Activated CD4-positive, alpha-beta memory T cell treated with anti-CD3 and anti-CD28 coated beads for 36 hours (primary cell): ENCODE measurements around the gene FLOT2. TPM values are rescaled to one million over a fixed set of nuclear protein-coding genes. Genes with fewer than 3 reads are reported as not detected.
"Not testable (repeated sequence)": the region's sequence is repeated elsewhere in the genome, so short reads cannot be mapped to it uniquely, and the experiment has no call there.

Source experiments
- CTCF ChIA-PET: fragments of 350-600 bp; sonication (Branson Sonifier 250); formaldehyde crosslinking; loops from one replicate; lab custom pipeline; 2021; ENCODE audit warnings: antibody characterized with exemption, inconsistent platforms; lab: Charles Lee
- POLR2A ChIA-PET: fragments of 350-600 bp; sonication (Branson Sonifier 250); formaldehyde crosslinking; loops from one replicate; lab custom pipeline; 2021; ENCODE audit warnings: antibody characterized with exemption; lab: Charles Lee
- DNase-seq: peaks from one replicate; pipeline ENCODE4 v3.0.0-alpha.2; 2020
- H3K27ac Mint-ChIP-seq: one replicate; pipeline ENCODE4 v1.8.0; 2021; ENCODE audit warnings: mixed read lengths
- H3K27me3 Mint-ChIP-seq: one replicate; pipeline ENCODE4 v1.8.0; 2021; ENCODE audit warnings: mixed read lengths
- H3K36me3 Mint-ChIP-seq: one replicate; pipeline ENCODE4 v1.8.0; 2021; ENCODE audit warnings: mixed read lengths
- H3K4me1 Mint-ChIP-seq: one replicate; pipeline ENCODE4 v1.8.0; 2021; ENCODE audit warnings: low read depth, mixed read lengths
- H3K4me3 Mint-ChIP-seq: one replicate; pipeline ENCODE4 v1.8.0; 2021; ENCODE audit warnings: mild to moderate bottlenecking, mixed read lengths
- H3K9me3 Mint-ChIP-seq: one replicate; pipeline ENCODE4 v1.8.0; 2021; ENCODE audit warnings: mixed read lengths
- intact Hi-C: fragments of 100-400 bp; cut with micrococcal nuclease; formaldehyde crosslinking; loops from one replicate; pipeline ENCODE4 v1.15.1; 2023
- total RNA-seq, 2 experiments: library from RNA; stranded (reverse); gene quantifications; one replicate each; pipeline ENCODE4 v1.2.3, GENCODE V29; 2021

FLOT2 gene
- total RNA-seq, 2 experiments from 2014 or later, result 110 to 118 TPM

DNA sequence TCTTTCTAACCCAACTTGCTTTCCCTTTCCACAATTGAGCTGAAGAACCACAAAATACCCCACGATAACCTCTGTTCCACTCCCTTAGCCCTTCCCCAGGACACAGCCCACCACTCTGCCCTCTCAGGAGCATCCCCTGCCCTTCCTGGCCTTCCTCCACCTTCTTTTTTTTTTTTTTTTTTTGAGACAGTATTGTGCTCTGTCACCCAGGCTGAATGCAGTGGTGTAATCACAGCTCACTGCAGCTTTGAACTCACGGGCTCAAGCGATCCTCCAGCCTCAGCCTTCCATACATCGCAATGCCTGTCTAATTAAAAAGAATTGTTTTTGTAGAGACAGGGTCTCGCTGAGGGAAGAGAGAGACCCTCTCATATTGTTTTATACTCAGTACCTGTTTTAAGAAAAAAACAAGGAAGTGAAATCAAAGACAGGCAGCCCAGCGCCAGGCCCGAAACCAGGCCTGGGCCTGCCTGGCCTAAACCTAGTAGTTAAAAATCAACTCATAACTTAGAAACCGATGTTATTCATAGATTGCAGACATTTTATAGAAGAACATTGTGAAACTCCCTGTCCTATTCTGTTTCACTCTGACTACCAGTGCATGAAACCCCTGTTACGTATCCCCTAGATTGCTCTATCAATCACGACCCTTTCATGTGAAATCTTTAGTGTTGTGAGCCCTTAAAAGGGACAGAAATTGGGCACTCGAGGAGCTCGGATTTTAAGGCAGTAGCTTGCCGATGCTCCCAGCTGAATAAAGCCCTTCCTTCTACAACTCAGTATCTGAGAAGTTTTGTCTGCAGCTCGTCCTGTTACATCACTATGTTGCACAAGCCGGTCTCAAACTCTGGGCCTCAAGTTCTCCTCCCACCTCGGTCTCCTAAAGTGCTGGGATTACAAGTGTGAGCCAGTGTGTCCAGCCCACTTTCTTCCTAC lies 4.0 kb downstream of the FLOT2 start:
- peaks cover 13% of the 10 kb centered on the region for H3K36me3 Mint-ChIP-seq
- peak; percentile 71 for DNase-seq
- H3K27ac Mint-ChIP-seq, result peak overlapping the region; percentile 99
- intact Hi-C loops, result loop anchor here (1.0 kb wide), 2 partner anchors 17 to 33 kb away; no protein-coding TSS in a partner anchor
- not testable (repeated sequence) for H3K27me3 Mint-ChIP-seq, H3K9me3 Mint-ChIP-seq
- H3K4me3 Mint-ChIP-seq, result peak overlapping the region; percentile 70
- POLR2A ChIA-PET, result interaction anchor here (1.0 to 1.8 kb wide), 5 partner anchors 8 to 166 kb away, joined by 4 to 10 read pairs (median 5); partner anchors contain the start of genes PHF12 and TLCD1
- CTCF ChIA-PET, result interaction anchor here (0.6 to 3.0 kb wide), 13 partner anchors 9 to 171 kb away, joined by 3 to 17 read pairs (median 4); partner anchors contain the start of genes DHRS13 and TLCD1
- H3K4me1 Mint-ChIP-seq, result peaks cover 64% of the 10 kb centered on the region

DNA sequence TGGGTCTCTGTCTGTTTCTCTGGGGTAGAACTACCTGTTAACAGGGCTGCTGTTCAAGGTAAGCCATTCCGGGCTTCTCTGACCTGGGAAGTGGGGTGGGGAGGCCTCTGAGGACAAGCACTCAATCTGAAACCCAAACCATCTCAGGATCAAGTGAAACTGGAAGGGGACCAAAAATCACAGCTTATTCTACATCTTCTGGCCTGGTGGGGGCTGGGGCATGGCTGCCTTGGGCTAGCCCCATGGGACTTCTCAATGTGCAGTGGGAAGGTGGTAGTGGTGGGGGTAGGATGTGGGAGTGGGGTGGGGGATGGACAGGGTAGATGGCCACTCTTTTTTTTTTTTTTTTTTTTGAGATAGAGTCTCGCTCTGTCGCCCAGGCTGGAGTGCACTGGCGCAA lies 5.5 kb downstream of the FLOT2 start:
- no peak overlapping the region for H3K4me3 Mint-ChIP-seq

DNA sequence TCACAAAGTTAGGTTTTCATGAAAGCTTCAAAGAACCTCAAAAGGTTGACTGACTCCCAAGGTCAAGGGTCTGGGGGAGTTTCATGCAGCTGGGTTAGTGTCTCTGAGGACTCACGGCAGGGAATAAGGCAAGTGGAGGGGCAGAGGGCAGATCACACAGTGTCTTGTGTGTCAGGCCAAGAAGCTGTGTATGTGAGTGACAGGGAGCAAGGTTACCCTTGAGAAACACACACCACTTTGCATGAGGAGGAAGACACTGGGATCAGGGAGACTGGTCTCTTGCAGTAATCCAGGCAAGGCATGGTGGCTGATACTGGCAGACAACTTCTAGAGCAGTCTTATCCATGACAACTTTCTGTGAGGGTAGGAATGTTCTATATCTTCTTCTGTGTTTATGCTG lies 6.3 kb downstream of the FLOT2 start:
- CTCF ChIA-PET, result interaction anchor here (0.6 to 2.6 kb wide), 4 partner anchors 12 to 348 kb away, joined by 3 to 17 read pairs (median 3); partner anchors contain the start of gene DHRS13
- intact Hi-C loops, result no loop called here
- POLR2A ChIA-PET, result no interaction called here
- DNase-seq, result no peak
- Mint-ChIP-seq H3K9me3 (no peaks in the 10 kb centered on the region), H3K27me3 (no peaks in the 10 kb centered on the region), H3K36me3 (peaks cover 7% of the 10 kb centered on the region), H3K27ac (peak overlapping the region; percentile 82), H3K4me3 (no peak overlapping the region), H3K4me1 (peaks cover 54% of the 10 kb centered on the region)

More for the DNA sequence above, 5.5 kb downstream of the FLOT2 start:
- H3K27ac Mint-ChIP-seq, result peak overlapping the region; percentile 82
- H3K27me3 Mint-ChIP-seq, result no peaks in the 10 kb centered on the region
- POLR2A ChIA-PET, result interaction anchor here (0.9 to 1.5 kb wide), 2 partner anchors 9 to 43 kb away, joined by 3 to 5 read pairs; no protein-coding TSS in a partner anchor
- CTCF ChIA-PET, result interaction anchor here (0.6 to 3.0 kb wide), 4 partner anchors 11 to 142 kb away, joined by 3 to 17 read pairs (median 8); partner anchors contain the start of gene DHRS13
- intact Hi-C loops, result no loop called here
- peaks cover 56% of the 10 kb centered on the region for H3K4me1 Mint-ChIP-seq
- no peaks in the 10 kb centered on the region for H3K9me3 Mint-ChIP-seq
- no peak for DNase-seq
- H3K36me3 Mint-ChIP-seq, result peaks cover 11% of the 10 kb centered on the region

DNA sequence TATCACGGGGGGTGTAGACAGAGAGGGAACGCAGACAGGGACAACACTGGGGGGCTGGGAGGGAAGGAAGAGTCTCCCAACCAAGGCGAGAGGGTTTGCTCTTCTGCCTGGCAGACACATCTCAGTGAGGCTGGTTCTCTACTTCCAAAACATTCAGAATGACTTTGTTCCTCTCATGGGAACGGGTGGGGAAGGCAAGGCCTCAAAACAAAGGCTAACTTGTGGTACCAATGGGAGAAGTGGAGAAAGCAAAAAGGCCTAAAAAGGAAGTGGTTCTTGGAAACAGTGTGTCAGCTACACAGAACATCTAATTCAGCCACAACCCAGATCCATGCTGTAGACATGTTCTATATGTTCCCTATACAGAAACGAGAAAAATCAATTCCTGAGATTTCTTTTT lies 7.5 kb downstream of the FLOT2 start:
- H3K9me3 Mint-ChIP-seq, result no peaks in the 10 kb centered on the region
- ChIA-PET POLR2A (no interaction called here), CTCF (interaction anchor here (0.9 kb wide), 1 partner anchor 41 kb away, joined by 3 read pairs; no protein-coding TSS in a partner anchor)
- H3K4me3 Mint-ChIP-seq, result no peak overlapping the region
- intact Hi-C loops, result no loop called here
- no peaks in the 10 kb centered on the region for H3K27me3 Mint-ChIP-seq
- peaks cover 43% of the 10 kb centered on the region for H3K4me1 Mint-ChIP-seq
- peaks cover 11% of the 10 kb centered on the region for H3K36me3 Mint-ChIP-seq
- DNase-seq, result no peak
- H3K27ac Mint-ChIP-seq, result peak overlapping the region; percentile 77

DNA sequence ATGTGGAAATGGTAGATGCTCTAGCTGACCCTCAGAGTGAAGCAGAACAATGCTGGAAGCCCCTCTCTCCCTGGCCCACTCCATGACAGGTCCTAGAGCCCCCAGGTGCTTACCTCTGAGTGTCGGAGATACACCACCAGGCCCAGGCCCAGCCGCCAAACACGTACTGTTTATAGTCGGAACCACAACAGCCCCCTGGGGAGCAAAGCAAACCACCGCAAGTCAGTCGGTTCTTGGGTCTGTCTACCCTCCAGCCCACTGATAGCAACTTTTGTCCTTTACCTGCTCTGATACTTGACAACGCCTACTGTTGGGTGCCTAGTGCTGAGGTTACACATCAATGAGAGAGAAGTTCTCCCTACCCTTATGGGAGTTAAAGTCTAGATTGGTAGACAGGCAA lies 8.7 kb downstream of the FLOT2 start:
- no peak for DNase-seq
- ChIA-PET POLR2A (no interaction called here), CTCF (no interaction called here)
- H3K9me3 Mint-ChIP-seq, result no peaks in the 10 kb centered on the region
- H3K4me1 Mint-ChIP-seq, result peaks cover 38% of the 10 kb centered on the region
- H3K36me3 Mint-ChIP-seq, result peaks cover 12% of the 10 kb centered on the region
- H3K4me3 Mint-ChIP-seq, result no peak overlapping the region
- no peak overlapping the region for H3K27ac Mint-ChIP-seq
- no peaks in the 10 kb centered on the region for H3K27me3 Mint-ChIP-seq
- intact Hi-C loops, result no loop called here

DNA sequence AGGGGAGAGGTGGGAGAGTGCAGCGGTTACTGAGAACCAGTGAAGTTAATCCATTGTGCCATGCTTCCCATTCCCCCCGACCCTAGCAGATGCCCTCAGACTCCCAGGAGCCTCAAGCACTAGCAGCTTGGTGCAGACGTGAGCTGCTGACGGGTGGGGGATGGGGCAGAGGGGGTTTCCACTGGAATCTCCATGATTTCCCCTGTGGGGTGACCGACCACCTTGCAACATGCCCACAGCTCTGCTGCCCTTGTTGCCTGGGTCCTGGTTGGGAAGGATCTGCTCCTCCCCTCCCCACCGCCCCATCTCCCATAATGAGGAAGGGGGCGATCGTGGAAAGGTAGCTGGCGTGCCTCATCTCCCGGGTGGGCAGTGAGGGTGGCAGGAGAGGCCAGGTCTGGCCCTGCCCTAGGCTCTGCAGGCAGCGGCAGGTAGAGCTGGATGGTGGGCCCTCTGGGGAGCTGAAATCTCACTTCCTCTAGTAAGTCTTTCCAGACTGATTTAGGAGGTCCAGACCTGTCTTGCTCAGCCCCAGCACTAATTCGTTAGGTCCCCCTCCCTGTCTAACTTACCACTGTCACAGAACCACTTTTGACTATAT lies 9.6 kb downstream of the FLOT2 start:
- H3K36me3 Mint-ChIP-seq, result peaks cover 10% of the 10 kb centered on the region
- H3K4me3 Mint-ChIP-seq, result no peak overlapping the region
- CTCF ChIA-PET, result no interaction called here
- H3K27me3 Mint-ChIP-seq, result no peaks in the 10 kb centered on the region
- no peak overlapping the region for H3K27ac Mint-ChIP-seq
- POLR2A ChIA-PET, result no interaction called here
- H3K9me3 Mint-ChIP-seq, result no peaks in the 10 kb centered on the region
- intact Hi-C loops, result no loop called here
- DNase-seq, result no peak
- H3K4me1 Mint-ChIP-seq, result peaks cover 30% of the 10 kb centered on the region

DNA sequence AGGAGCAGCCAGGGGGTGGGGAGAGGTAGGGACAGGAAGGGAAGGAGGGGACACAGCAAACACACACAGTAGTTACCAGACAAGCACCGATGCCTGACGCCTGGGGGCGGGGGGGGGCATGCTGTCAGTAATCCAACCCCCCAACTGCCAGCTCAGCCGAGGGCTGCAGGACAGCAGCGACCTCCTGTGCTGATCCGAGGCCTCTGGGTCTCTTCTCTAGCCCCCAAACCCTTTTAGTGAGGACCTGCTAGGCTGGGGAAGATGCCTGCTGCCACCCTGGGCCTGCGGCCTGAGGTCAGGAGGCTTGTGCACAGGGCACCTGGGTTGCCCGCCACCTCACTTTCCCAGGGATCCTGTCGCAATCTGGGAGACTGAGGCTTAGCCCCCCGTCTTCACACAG lies 11.6 kb downstream of the FLOT2 start:
- POLR2A ChIA-PET, result no interaction called here

DNA sequence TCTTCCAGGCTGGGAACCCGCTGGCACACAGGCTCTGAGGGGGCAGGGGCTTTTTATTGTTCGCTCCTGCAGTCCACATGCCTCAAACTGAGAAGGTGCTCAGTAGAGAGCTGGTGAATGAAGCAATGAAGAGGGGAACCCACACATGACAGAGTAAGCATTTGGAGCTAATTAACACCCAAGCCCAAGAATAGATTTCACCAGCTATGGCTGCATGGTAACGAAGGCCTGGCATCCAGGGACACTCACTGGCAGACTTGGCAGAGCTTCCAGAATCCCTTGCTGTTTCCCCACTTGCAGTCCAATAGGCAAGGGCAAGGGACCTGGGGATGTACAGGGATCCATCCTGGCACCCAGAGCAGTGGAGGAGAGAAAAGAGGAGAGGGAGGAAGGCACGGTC lies 12.2 kb downstream of the FLOT2 start:
- peaks cover 21% of the 10 kb centered on the region for H3K36me3 Mint-ChIP-seq
- ChIA-PET CTCF (interaction anchor here (0.5 kb wide), 1 partner anchor 30 kb away, joined by 3 read pairs; no protein-coding TSS in a partner anchor), POLR2A (no interaction called here)
- peak overlapping the region; percentile 18 for H3K27ac Mint-ChIP-seq
- intact Hi-C loops, result no loop called here
- DNase-seq, result no peak
- no peak overlapping the region for H3K4me3 Mint-ChIP-seq
- H3K4me1 Mint-ChIP-seq, result peaks cover 8% of the 10 kb centered on the region
- no peaks in the 10 kb centered on the region for H3K9me3 Mint-ChIP-seq
- no peaks in the 10 kb centered on the region for H3K27me3 Mint-ChIP-seq

More for the DNA sequence above, 11.6 kb downstream of the FLOT2 start:
- CTCF ChIA-PET, result no interaction called here
- Mint-ChIP-seq H3K9me3 (no peaks in the 10 kb centered on the region), H3K27ac (no peak overlapping the region), H3K4me3 (no peak overlapping the region), H3K36me3 (peaks cover 19% of the 10 kb centered on the region), H3K27me3 (no peaks in the 10 kb centered on the region), H3K4me1 (peaks cover 12% of the 10 kb centered on the region)
- intact Hi-C loops, result no loop called here
- DNase-seq, result no peak

DNA sequence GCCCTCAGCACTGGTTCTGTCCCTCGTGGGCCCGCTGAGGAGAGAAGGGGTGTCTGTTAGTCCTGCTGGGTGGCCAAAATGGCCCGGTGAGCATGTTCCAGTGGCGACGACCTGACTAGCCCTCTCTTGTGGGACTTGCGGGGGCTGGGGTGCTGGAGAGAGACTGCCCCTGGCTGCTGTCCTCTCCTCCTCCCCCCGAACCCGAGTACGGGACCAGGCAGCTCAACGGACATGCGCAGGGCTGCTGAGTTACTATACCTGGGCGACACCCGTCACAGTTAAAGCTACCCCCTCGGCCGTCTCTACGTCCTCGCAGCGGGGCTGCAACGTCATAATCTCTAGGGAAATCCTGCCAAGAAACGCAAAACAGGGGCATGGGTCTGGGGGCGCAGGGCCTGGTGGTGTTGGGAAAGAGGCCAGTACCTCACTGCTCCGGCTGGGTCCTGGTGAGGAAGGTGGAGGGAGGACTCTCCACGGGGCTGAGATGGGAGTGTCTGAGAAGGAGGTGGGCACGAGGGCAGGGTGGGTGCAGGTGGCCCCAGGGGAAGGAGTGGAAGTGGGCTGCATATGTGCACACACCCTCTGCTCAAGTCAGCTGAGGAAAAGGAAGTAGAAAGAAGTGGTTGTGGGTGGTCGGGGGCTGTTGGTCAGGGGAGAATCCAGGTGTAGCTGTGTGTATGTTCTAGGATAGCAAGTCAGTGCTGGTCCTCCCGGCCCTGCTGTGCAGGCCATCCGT lies 13.4 kb downstream of the FLOT2 start:
- no peak overlapping the region for H3K4me3 Mint-ChIP-seq
- no peaks in the 10 kb centered on the region for H3K27me3 Mint-ChIP-seq
- ChIA-PET CTCF (interaction anchor here (0.7 to 1.0 kb wide), 2 partner anchors 35 to 120 kb away, joined by 3 read pairs; no protein-coding TSS in a partner anchor), POLR2A (interaction anchor here (1.0 kb wide), 1 partner anchor 13 kb away, joined by 3 read pairs; no protein-coding TSS in a partner anchor)
- no peak for DNase-seq
- peaks cover 4% of the 10 kb centered on the region for H3K4me1 Mint-ChIP-seq
- intact Hi-C loops, result no loop called here
- H3K36me3 Mint-ChIP-seq, result peaks cover 29% of the 10 kb centered on the region
- H3K27ac Mint-ChIP-seq, result no peak overlapping the region
- H3K9me3 Mint-ChIP-seq, result no peaks in the 10 kb centered on the region

DNA sequence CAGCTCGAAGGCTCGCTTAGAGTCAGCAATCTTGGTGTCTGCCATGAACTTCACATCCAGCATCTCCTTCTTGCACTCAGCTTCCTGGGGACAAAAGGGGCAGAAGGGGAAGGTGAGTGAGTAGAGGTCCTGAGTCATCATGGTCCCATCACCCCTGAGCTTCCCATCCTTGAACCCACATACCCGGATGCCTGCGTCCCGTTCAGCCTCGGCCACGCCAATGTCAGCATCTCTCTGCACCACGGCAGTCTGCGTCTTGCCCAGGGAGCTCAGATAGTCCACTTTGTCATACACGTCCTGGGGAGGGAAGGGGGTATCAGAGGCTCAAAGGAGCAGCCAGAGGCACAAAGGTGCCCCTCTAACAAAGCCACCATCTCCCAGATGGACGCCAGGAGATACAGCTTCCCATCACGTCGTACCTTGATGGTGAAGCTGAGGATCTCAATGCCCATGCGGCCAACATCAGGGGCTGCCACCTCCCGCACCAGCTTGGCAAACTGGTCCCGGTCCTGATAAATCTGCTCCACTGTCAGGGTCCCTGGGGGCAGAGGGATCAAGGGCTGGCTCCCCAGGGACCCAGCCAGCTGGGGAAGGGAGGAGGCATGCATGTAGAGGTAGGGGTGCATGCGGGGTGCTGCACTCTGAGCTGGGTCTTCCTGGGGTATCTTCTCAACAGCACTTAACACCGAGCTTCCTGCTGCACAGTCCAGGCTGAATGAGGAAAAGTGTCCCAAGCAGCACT lies 15.2 kb downstream of the FLOT2 start:
- Mint-ChIP-seq H3K27ac (no peak overlapping the region), H3K36me3 (peaks cover 42% of the 10 kb centered on the region)

More for the DNA sequence above, 15.2 kb downstream of the FLOT2 start:
- POLR2A ChIA-PET, result interaction anchor here (1.2 kb wide), 1 partner anchor 16 kb away, joined by 3 read pairs; the partner anchor contains the start of gene FLOT2
- no peaks in the 10 kb centered on the region for H3K9me3 Mint-ChIP-seq
- no peaks in the 10 kb centered on the region for H3K27me3 Mint-ChIP-seq
- no peak overlapping the region for H3K4me3 Mint-ChIP-seq
- DNase-seq, result no peak
- intact Hi-C loops, result no loop called here
- H3K4me1 Mint-ChIP-seq, result peaks cover 10% of the 10 kb centered on the region
- CTCF ChIA-PET, result interaction anchor here (0.7 to 1.4 kb wide), 2 partner anchors 119 to 155 kb away, joined by 3 to 4 read pairs; no protein-coding TSS in a partner anchor
